SU-DHL-6 (cell line): Measurements from ENCODE around the gene STK17A.

ENCODE experiments used
- EZH2phosphoT487 ChIP-seq: fragments of 200-600 bp; sonication (generic), shearing (Covaris generic); conservative IDR thresholded peaks from 2 replicates; pipeline ENCODE4 v1.6.1; 2018; ENCODE audit warnings: mild to moderate bottlenecking, antibody characterized with exemption, low read length, moderate library complexity, mixed read lengths
- TF ChIP-seq, protein P1 (sequence below): fragments of 200-600 bp; sonication (generic); IDR thresholded peaks from one replicate; pipeline ENCODE4 v1.5.1; 2017; ENCODE audit warnings: antibody characterized with exemption, mild to moderate bottlenecking, low read length, moderate library complexity; ENCODE audit not compliant: insufficient read depth, poor library complexity, severe bottlenecking

DNA sequence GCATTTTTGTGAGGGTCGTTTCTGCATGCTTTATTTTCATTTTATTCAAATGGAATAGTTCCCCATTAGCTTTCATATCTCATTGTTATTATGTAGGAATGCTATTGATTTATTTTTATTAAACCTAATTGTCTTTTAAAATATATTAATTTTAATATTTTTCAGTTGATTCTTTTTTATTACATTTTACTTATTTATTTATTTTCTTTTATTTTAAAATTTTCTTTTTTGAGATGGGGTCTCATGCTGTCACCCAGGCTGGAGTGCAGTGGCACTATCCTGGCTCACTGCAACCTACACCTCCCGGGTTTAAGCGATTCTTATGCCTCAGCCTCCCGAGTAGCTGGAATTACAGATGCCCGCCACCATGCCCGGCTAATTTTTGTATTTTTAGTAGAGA, 7.4 kb upstream of the STK17A start:
- TF ChIP-seq, protein P1, sequence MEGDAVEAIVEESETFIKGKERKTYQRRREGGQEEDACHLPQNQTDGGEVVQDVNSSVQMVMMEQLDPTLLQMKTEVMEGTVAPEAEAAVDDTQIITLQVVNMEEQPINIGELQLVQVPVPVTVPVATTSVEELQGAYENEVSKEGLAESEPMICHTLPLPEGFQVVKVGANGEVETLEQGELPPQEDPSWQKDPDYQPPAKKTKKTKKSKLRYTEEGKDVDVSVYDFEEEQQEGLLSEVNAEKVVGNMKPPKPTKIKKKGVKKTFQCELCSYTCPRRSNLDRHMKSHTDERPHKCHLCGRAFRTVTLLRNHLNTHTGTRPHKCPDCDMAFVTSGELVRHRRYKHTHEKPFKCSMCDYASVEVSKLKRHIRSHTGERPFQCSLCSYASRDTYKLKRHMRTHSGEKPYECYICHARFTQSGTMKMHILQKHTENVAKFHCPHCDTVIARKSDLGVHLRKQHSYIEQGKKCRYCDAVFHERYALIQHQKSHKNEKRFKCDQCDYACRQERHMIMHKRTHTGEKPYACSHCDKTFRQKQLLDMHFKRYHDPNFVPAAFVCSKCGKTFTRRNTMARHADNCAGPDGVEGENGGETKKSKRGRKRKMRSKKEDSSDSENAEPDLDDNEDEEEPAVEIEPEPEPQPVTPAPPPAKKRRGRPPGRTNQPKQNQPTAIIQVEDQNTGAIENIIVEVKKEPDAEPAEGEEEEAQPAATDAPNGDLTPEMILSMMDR: no peak
- no peak for TF ChIP-seq EZH2phosphoT487
